ENCODE data around the gene IGSF6. TPM values are rescaled to one million over a fixed set of nuclear protein-coding genes. Genes with fewer than 3 reads are reported as not detected.
"Not testable (repeated sequence)": the region's sequence is repeated elsewhere in the genome, so short reads cannot be mapped to it uniquely, and the experiment has no call there.

The IGSF6 gene
- total and polyA plus RNA-seq, 2 of the 4 experiments (the other 2 are of a cell fraction): not detected

DNA sequence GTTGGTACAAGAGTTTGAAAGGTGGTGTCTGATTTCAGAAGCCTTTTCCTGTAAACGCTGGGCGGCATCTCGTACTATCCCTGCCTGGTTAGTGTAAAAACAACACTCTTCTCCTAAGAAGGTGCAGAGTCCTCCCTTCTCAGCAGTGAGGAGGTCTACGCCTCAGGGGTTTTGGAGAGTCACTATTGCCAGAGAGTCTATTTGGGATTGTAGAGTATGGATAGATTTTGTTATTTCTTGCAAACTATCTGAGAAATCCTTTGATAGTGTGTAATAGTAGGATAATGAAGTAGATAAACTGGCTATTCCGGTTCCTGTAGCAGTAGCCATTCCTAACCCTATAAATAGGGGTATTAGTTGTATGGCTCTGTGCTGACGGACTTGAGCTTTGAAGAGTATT is 21.5 kb downstream of the IGSF6 start:
- intact Hi-C loops (cut with micrococcal nuclease); H3K27me3 ChIP-seq (ENCODE audit: control insufficient read depth, insufficient read depth, low read length); H3K9me3 ChIP-seq (ENCODE audit: control insufficient read depth, insufficient read depth, low read length); H3K9ac ChIP-seq (ENCODE audit: low read depth, low read length); H3K27ac ChIP-seq (ENCODE audit: insufficient read depth, low read length); H3K4ac ChIP-seq (ENCODE audit: low read depth, low read length); H4K5ac ChIP-seq (ENCODE audit: low read depth, low read length); POLR2A ChIA-PET (ENCODE audit: unreplicated experiment); H2AK5ac ChIP-seq (ENCODE audit: low read depth, low read length); ATAC-seq (ENCODE audit: low read depth); BruUV-seq (replicated peaks); DNase-seq; CTCF ChIA-PET; H4K8ac ChIP-seq (ENCODE audit: low read depth in 2 of 2, low read length in 2 of 2); H3K9me1 ChIP-seq (ENCODE audit: insufficient read depth, low read length); H3K23ac ChIP-seq (ENCODE audit: low read depth, low read length); H3K4me2 ChIP-seq (ENCODE audit: low read depth, low read length); H3K4me3 ChIP-seq (ENCODE audit: insufficient read depth, low read depth, low read length); H2BK15ac ChIP-seq (ENCODE audit: low read depth, low read length); H2BK120ac ChIP-seq (ENCODE audit: low read depth, low read length); H4K91ac ChIP-seq (ENCODE audit: insufficient read depth, low read depth, low read length); H2BK20ac ChIP-seq (ENCODE audit: low read depth, low read length); H2AK9ac ChIP-seq (replicated peaks; ENCODE audit: low read depth, low read length, poor library complexity); H2BK5ac ChIP-seq (ENCODE audit: low read depth, low read length, poor library complexity, severe bottlenecking); H3K18ac ChIP-seq (ENCODE audit: low read depth, low read length); H3K4me1 ChIP-seq (ENCODE audit: control insufficient read depth, insufficient read depth, low read length); in situ Hi-C loops (cut with MboI; ENCODE audit: low sequenced_read_pairs); H4K20me1 ChIP-seq (ENCODE audit: insufficient read depth, low read length); H3K14ac ChIP-seq (replicated peaks; ENCODE audit: low read depth, low read length); H2AFZ ChIP-seq (replicated peaks; ENCODE audit: low read length, poor library complexity); dilution Hi-C loops (cut with HindIII; ENCODE audit: low sequenced_read_pairs, unreplicated experiment); H3K56ac ChIP-seq (ENCODE audit: extremely low read depth, insufficient read depth, low read length): not testable (repeated sequence)
- Histone ChIP-seq H3K36me3 (ENCODE audit: control insufficient read depth, insufficient read depth, low read length) (peaks cover 16% of the 10 kb centered on the region; the same call in 1 of the 2 replicates), H3K79me1 (ENCODE audit: low read depth in 1 of 2, low read length in 2 of 2) (peaks cover 5 to 44% of the 10 kb centered on the region in 2 experiments; a peak in 3 of 4 replicates)
- WGBS, 2 experiments (ENCODE audit: extremely low coverage in 2 of 2, insufficient read length in 1 of 2): no CpG with 5 or more reads among the region's 6 CpGs

All from IMR-90 (cell line).